HG02763 (cell line): Measurements from ENCODE around the gene TBC1D9B.

Experiments used
- ATAC-seq: cut with Tn5 transposase; IDR thresholded peaks from one replicate; pipeline ENCODE4 v1.9.1; 2021; ENCODE audit warnings: mild to moderate bottlenecking, moderate library complexity; ENCODE audit not compliant: unreplicated experiment

TBC1D9B gene

GRCh38 chr5:179907556-179908324, at the start of gene TBC1D9B:
Gene TBC1D9B, minus strand, starts transcription at chr5:179907897. Its CDS starts 76 bp downstream, at chr5:179907821.
- ATAC-seq: peak; percentile 83

GRCh38 chr5:179955630-179956029, 47.9 kb upstream of the TBC1D9B start:
- no peak for ATAC-seq

DNA sequence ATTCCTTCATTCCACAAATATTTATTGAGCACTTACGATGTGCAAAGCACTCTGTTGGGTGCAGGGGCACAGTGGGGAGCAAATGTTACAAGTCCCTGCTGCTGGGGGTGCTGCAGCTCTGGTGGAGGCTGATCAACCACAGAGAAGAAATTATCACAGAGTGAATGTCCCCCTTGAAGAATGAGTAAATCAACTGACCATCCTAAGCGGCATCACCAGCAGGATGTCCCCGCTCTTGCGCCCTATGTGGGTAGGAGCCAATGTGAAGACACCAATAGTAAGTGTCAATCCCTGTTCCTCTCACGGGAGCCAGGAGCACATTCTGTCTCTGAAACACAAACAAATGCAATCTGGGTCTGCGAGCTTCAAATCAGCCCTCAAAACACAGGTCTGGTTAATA, 47.4 kb upstream of the TBC1D9B start:
- ATAC-seq: no peak

- ATAC-seq: no peak
These were observed 46.7 kb upstream of the TBC1D9B start for GRCh38 chr5:179954434-179954833.

DNA sequence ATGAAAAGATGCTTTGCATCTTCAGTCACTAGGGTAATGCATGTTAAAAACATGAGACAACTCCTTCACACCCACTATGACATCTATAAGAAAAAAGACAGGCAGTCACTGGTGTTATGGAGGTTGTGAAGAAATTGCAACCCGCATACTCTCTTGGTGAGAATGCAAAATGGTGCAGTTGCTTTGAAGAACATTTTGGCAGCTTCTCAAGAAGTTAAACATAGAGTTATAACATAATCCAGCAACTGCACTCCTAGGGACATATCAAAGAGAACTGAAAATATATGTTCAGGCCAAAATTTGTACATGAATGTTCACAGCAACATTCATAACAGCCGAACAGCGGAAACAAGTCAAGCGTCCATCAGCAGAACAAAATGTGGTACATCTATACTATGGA, 46.3 kb upstream of the TBC1D9B start:
- ATAC-seq: no peak

GRCh38 chr5:179936976-179937681, 29.4 kb upstream of the TBC1D9B start:
- ATAC-seq: no peak

DNA sequence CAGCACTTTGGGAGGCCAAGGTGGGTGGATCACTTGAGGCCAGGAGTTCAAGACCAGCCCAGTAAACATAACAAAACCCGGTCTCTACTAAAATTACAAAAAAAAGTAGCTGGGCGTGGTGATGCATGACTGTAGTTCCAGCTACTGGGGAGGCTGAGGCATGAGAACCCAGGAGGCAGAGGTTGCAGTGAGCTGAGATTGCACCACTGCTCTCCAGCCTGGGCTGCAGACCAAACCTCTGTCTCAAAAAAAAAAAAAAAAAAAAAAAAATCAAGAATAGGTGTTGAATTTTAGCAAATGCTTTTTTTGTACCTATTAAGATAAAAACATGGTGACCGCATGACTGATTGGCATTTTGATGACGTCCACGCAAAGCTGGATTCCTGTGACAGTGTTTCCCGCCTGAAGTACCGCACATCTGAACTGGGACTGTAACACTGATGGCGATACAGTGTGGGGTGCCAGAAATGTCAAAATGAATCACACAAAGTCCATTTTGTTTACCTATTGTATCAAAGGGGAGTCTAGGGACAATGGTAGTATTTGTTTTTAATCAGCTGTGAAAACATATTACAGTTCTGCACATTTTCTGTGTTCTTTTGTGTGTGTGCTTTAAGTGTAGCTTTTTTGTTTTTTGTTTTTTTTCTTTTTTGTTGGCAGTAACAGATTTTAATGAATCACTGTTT, 23.2 kb upstream of the TBC1D9B start:
- no peak for ATAC-seq

GRCh38 chr5:179927824-179928223, 20.1 kb upstream of the TBC1D9B start:
- ATAC-seq: no peak

GRCh38 chr5:179926657-179927056, 19.0 kb upstream of the TBC1D9B start:
- no peak for ATAC-seq

- no peak for ATAC-seq
These were observed 15.7 kb upstream of the TBC1D9B start for GRCh38 chr5:179923436-179923835.

GRCh38 chr5:179920175-179920574, 12.5 kb upstream of the TBC1D9B start:
- ATAC-seq: no peak

DNA sequence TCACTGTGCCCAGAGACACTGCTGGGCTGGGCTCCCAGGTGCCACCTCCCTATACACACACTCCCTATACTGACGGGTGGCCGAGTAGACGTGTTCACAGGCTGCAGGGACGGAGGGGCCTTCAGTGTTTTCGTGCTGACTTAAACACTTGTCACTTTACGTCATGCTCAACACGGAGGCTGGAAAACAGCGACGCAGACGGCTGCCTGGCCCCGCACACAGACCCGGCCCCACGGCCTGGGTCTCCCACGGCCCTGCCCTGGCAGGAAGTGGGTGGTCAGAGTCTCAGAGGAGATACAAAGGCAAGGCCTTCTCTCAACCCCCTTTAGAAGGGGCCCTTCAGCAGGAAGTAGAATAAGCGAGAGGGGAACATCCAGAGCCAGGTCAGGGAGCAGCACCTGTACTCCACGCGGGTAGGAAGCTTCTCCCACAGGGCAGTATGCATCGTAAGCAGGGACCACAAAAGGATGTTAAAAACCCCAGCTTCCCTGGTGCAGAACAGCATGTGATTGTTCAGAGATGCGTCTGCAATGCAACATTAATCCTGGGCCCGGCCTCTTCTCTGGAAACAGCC, 11.9 kb upstream of the TBC1D9B start:
- ATAC-seq: no peak

GRCh38 chr5:179918742-179919486, 11.2 kb upstream of the TBC1D9B start:
- ATAC-seq: no peak

GRCh38 chr5:179916523-179916922, 8.8 kb upstream of the TBC1D9B start:
- ATAC-seq: no peak

- ATAC-seq: no peak
These were observed 7.8 kb upstream of the TBC1D9B start for GRCh38 chr5:179915406-179915935.

DNA sequence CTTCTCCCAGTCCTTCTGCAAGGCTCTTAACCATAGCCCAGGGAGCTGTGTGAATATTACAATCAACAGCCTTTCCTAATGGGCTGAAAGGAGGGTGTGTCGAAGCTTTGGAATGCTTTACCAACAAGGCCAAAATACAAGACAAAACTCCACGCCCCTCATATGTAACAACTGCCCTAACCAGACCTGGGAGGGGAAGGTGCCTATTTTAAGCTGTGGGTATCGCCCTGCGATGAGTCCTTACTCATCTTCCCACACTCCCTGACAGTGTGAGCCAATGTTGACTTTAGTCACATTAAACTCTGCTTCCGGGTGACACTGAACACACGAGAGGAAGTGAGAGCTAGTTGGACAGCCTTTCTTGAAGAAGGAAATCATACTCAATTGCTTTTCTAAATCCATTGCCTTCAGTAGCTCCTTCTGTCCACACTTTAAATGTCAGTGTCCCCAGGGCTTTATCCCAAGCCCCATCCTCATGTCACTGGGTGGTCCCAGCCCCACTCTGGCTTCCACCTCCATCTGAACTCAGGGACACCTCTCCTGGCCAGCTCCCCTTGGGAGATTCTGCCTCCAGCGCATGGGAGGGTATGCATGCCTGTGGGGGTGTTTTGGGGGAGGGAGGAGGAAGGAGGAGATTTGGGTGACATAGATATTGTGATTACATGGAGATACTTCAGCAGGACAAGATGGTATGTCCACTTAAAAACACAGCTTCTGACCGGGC, 6.5 kb upstream of the TBC1D9B start:
- ATAC-seq: no peak

- ATAC-seq: no peak
These were observed 5.8 kb upstream of the TBC1D9B start for GRCh38 chr5:179913461-179913860.

DNA sequence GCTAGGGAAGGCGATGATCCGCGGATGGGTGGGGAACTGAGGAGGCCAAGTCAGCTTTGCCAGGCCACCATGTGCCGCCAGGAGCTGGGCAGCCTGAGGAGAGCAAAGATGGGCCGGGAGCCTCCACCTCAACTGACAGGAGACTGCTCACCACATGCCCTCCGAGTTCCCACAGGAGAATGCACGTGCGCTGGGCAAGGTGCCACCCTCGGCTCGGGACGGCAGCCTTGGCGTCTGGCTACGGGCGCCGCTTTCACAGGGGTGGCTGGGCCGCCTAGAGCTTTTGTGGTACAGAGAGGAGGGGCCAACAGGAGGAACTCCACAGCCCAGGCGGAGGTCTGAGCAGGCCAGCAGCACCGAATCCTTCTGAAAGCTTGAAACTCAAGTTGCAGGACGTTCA, 5.3 kb upstream of the TBC1D9B start:
- ATAC-seq: no peak

DNA sequence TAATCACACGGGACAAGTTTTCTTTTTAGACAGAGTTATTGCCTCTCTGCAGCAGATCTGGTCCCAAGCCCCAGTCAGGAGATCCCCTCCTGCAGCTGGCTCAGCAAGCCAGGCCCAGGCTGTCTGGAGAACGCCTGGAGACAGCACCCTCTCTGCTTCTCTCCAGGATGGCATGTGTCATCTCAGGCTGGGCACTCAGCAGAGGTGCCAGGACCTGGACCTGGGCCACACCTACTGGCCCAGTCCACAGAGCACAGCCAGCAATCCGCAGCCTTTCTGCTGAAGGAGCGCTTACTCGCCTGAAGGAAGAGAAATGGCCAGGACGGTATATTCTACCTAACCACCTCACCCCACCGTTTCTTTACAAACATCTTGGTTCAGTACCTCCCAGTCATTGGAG, 4.7 kb upstream of the TBC1D9B start:
- ATAC-seq: no peak

GRCh38 chr5:179909224-179909623, 1.5 kb upstream of the TBC1D9B start:
- no peak for ATAC-seq
